ENCODE data around the gene SLC14A1. TPM values are rescaled to one million over a fixed set of nuclear protein-coding genes. Genes with fewer than 3 reads are reported as not detected.

Gene SLC14A1
- total and polyA plus RNA-seq, 2 experiments from 2014 or later, result 0.21 to 0.53 TPM

DNA sequence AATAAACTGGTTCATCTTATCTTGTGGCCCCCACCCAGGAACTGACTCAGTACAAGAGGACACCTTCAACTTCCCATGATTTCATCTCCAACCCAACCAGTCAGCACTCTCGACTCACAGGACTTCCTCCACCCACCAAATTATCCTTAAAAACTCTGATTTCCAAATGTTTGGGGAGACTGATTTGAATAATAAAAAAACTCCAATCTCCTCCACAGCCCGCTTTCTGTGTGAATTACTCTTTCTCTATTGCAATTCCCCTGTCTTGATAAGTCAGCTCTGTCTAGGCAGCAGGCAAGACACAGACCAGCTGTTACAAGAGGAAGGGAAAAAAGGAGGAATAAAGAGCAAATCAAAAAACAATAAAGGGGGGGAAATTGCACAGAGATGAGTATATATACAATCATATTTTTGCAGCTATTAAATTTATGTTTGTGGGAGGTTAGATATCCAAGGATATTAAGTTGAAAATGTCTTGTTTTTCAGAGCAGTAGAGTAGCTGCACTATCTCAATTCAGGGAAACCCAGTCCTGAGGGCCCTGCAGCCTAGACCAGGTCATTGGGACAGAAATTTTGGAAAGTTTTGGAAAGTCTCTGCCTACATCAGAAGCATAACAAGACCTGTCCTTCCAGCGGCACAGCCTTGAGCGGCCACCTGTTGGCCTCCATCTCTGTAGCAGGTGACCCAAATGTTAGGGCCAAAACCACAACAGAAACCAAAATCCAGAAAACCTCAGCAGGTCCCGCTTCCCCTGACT lies 68.7 kb downstream of the SLC14A1 start (continued):
- TF ChIP-seq, protein P1, sequence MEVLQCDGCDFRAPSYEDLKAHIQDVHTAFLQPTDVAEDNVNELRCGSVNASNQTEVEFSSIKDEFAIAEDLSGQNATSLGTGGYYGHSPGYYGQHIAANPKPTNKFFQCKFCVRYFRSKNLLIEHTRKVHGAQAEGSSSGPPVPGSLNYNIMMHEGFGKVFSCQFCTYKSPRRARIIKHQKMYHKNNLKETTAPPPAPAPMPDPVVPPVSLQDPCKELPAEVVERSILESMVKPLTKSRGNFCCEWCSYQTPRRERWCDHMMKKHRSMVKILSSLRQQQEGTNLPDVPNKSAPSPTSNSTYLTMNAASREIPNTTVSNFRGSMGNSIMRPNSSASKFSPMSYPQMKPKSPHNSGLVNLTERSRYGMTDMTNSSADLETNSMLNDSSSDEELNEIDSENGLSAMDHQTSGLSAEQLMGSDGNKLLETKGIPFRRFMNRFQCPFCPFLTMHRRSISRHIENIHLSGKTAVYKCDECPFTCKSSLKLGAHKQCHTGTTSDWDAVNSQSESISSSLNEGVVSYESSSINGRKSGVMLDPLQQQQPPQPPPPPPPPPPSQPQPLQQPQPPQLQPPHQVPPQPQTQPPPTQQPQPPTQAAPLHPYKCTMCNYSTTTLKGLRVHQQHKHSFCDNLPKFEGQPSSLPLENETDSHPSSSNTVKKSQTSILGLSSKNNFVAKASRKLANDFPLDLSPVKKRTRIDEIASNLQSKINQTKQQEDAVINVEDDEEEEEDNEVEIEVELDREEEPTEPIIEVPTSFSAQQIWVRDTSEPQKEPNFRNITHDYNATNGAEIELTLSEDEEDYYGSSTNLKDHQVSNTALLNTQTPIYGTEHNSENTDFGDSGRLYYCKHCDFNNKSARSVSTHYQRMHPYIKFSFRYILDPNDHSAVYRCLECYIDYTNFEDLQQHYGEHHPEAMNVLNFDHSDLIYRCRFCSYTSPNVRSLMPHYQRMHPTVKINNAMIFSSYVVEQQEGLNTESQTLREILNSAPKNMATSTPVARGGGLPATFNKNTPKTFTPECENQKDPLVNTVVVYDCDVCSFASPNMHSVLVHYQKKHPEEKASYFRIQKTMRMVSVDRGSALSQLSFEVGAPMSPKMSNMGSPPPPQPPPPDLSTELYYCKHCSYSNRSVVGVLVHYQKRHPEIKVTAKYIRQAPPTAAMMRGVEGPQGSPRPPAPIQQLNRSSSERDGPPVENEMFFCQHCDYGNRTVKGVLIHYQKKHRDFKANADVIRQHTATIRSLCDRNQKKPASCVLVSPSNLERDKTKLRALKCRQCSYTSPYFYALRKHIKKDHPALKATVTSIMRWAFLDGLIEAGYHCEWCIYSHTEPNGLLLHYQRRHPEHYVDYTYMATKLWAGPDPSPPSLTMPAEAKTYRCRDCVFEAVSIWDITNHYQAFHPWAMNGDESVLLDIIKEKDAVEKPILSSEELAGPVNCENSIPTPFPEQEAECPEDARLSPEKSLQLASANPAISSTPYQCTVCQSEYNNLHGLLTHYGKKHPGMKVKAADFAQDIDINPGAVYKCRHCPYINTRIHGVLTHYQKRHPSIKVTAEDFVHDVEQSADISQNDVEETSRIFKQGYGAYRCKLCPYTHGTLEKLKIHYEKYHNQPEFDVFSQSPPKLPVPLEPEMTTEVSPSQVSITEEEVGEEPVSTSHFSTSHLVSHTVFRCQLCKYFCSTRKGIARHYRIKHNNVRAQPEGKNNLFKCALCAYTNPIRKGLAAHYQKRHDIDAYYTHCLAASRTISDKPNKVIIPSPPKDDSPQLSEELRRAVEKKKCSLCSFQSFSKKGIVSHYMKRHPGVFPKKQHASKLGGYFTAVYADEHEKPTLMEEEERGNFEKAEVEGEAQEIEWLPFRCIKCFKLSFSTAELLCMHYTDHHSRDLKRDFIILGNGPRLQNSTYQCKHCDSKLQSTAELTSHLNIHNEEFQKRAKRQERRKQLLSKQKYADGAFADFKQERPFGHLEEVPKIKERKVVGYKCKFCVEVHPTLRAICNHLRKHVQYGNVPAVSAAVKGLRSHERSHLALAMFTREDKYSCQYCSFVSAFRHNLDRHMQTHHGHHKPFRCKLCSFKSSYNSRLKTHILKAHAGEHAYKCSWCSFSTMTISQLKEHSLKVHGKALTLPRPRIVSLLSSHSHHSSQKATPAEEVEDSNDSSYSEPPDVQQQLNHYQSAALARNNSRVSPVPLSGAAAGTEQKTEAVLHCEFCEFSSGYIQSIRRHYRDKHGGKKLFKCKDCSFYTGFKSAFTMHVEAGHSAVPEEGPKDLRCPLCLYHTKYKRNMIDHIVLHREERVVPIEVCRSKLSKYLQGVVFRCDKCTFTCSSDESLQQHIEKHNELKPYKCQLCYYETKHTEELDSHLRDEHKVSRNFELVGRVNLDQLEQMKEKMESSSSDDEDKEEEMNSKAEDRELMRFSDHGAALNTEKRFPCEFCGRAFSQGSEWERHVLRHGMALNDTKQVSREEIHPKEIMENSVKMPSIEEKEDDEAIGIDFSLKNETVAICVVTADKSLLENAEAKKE (CRISPR knock-in tag; IDR thresholded peaks at IDR 0.05), result no peak
- TF ChIP-seq, protein P2, sequence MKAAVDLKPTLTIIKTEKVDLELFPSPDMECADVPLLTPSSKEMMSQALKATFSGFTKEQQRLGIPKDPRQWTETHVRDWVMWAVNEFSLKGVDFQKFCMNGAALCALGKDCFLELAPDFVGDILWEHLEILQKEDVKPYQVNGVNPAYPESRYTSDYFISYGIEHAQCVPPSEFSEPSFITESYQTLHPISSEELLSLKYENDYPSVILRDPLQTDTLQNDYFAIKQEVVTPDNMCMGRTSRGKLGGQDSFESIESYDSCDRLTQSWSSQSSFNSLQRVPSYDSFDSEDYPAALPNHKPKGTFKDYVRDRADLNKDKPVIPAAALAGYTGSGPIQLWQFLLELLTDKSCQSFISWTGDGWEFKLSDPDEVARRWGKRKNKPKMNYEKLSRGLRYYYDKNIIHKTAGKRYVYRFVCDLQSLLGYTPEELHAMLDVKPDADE (IDR thresholded peaks at IDR 0.05), result no peak
- TF ChIP-seq EZH2phosphoT487 (IDR thresholded peaks at IDR 0.05; ENCODE audit: unreplicated experiment) (no peak), JUNB (IDR thresholded peaks at IDR 0.05; ENCODE audit: unreplicated experiment) (no peak)

DNA sequence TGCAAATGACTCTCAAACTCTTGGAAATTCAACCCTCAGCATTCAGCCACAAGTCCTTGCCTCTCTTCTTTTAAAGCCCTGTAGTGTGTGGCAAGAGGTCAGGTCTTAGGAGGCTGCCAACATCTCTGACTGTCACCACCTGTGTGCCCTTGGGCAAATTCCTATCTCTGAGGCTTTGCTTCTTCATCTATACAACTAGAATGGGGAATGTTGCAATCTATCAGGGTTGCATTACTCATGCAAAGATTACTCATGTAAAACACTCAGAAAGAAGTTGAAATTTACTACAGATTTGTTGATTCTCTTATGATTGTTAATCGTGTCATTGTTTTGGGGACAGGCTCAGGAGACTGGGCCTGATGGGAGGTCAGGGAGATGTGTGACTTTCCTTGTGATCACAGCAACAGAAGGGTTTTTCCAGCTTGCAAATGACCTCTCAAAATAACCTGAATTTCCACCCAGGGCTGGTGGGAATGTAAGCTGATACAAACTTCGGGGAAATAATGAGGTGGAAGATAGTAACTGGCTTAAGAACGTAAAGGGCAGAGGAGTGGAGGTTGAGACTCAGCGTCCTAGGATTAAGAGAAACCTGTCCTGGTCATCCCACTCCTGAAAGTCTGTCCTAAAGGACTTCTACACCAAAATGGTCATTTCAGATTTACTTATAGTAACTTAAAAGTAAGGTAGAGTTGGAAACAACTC lies 69.4 kb downstream of the SLC14A1 start:
- H3K27ac Mint-ChIP-seq, result no peak overlapping the region
- peaks cover 9% of the 10 kb centered on the region for H3K4me1 Mint-ChIP-seq
- H3K79me2 ChIP-seq (replicated peaks; ENCODE audit: insufficient read depth), result no peaks in the 10 kb centered on the region
- no peaks in the 10 kb centered on the region for H3K27me3 ChIP-seq (ENCODE audit: insufficient read depth)
- H3K9me2 ChIP-seq (ENCODE audit: insufficient read depth), result no peaks in the 10 kb centered on the region
- peaks cover 27% of the 10 kb centered on the region for H3K9me3 Mint-ChIP-seq
- H2AFZ ChIP-seq, result no peak overlapping the region
- no peaks in the 10 kb centered on the region for H3K4me1 ChIP-seq (ENCODE audit: insufficient read depth)
- H3K27me3 Mint-ChIP-seq (ENCODE audit: insufficient read depth, low read depth, poor library complexity), result peaks cover under 1% of the 10 kb centered on the region
- H4K20me1 ChIP-seq (replicated peaks; ENCODE audit: insufficient read depth), result no peaks in the 10 kb centered on the region
- H3K27ac ChIP-seq (ENCODE audit: low read depth), result no peak overlapping the region
- H3K4me3 ChIP-seq, result no peak overlapping the region
- DNase-seq (ENCODE audit: low spot score) (peak; percentile 2), ATAC-seq (no peak)
- H3F3A ChIP-seq (replicated peaks; ENCODE audit: low read depth), result peaks cover 5% of the 10 kb centered on the region; the same call in 1 of the 2 replicates
- no peak overlapping the region for H3K4me3 Mint-ChIP-seq
- peaks cover 17% of the 10 kb centered on the region; the same call in 2 of the 3 replicates for H3K36me3 Mint-ChIP-seq (ENCODE audit: low read depth)
- no peak overlapping the region for H3K4me2 ChIP-seq
- 0 out of 2 replicates have a peak, but pooled peaks cover 4% of the 10 kb centered on the region for H3K36me3 ChIP-seq (ENCODE audit: insufficient read depth)
- TF ChIP-seq CREB1 (CRISPR knock-in tag; IDR thresholded peaks at IDR 0.05; ENCODE audit: low read depth) (no peak), JUNB (IDR thresholded peaks at IDR 0.05; ENCODE audit: unreplicated experiment) (no peak), ZNF331 (CRISPR knock-in tag; IDR thresholded peaks at IDR 0.05; ENCODE audit: low read depth) (no peak), POLR2AphosphoS5 (IDR thresholded peaks at IDR 0.05; ENCODE audit: low read depth) (no peak), NANOG (IDR thresholded peaks at IDR 0.05; ENCODE audit: borderline replicate concordance) (no peak), EZH2phosphoT487 (IDR thresholded peaks at IDR 0.05; ENCODE audit: unreplicated experiment) (no peak), STAT1 (IDR thresholded peaks at IDR 0.05; ENCODE audit: unreplicated experiment) (no peak)
- TF ChIP-seq, protein P3, sequence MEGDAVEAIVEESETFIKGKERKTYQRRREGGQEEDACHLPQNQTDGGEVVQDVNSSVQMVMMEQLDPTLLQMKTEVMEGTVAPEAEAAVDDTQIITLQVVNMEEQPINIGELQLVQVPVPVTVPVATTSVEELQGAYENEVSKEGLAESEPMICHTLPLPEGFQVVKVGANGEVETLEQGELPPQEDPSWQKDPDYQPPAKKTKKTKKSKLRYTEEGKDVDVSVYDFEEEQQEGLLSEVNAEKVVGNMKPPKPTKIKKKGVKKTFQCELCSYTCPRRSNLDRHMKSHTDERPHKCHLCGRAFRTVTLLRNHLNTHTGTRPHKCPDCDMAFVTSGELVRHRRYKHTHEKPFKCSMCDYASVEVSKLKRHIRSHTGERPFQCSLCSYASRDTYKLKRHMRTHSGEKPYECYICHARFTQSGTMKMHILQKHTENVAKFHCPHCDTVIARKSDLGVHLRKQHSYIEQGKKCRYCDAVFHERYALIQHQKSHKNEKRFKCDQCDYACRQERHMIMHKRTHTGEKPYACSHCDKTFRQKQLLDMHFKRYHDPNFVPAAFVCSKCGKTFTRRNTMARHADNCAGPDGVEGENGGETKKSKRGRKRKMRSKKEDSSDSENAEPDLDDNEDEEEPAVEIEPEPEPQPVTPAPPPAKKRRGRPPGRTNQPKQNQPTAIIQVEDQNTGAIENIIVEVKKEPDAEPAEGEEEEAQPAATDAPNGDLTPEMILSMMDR (conservative IDR thresholded peaks at IDR 0.05; ENCODE audit: low read depth in 2 of 2), result no peak

Data from GM23338 (cell line).